CD4-positive, alpha-beta T cell (primary cell): ENCODE data around the gene PDE4B. TPM values are rescaled to one million over a fixed set of nuclear protein-coding genes. Genes with fewer than 3 reads are reported as not detected.

Experiments
- ATAC-seq: fragments of 200-7000 bp; cut with Tn5 transposase; one replicate; pipeline ENCODE4 v1.10.0; 2022; ENCODE audit warnings: mild to moderate bottlenecking; ENCODE audit not compliant: poor library complexity
- CTCF ChIA-PET: fragments of 350-600 bp; sonication (Branson Sonifier 250); formaldehyde crosslinking; loops from one replicate; lab custom pipeline; 2021; ENCODE audit warnings: antibody characterized with exemption, inconsistent platforms; lab: Charles Lee
- POLR2A ChIA-PET: fragments of 350-600 bp; sonication (Branson Sonifier 250); formaldehyde crosslinking; loops from one replicate; lab custom pipeline; 2021; ENCODE audit warnings: antibody characterized with exemption, inconsistent platforms; lab: Charles Lee
- DNase-seq, 14 experiments: peaks; one replicate each; pipeline ENCODE4 v3.0.0-alpha.2; 2013 to 2020; ENCODE audit warnings: mixed read lengths in 2 of 14
- H3K27ac ChIP-seq, 2 donors: one replicate each; pipeline versions ENCODE4 v1.5.1 to v1.7.0; 2013; ENCODE audit warnings: low read length in 2 of 2, low read depth in 1 of 2, mild to moderate bottlenecking in 1 of 2
- H3K27me3 ChIP-seq, 2 experiments: 1 replicate in 1 of 2; 2 replicates in 1 of 2; pipeline versions ENCODE4 v1.6.1 to v1.7.0; 2013; ENCODE audit warnings: low read length in 2 of 2, control low read depth in 1 of 2, mild to moderate bottlenecking in 1 of 2, moderate library complexity in 1 of 2; ENCODE audit not compliant: insufficient read depth in 2 of 2, control insufficient read depth in 1 of 2
- H3K36me3 ChIP-seq: one replicate; pipeline ENCODE4 v1.6.1; 2013; ENCODE audit warnings: low read length, control low read depth; ENCODE audit not compliant: insufficient read depth
- H3K4me1 ChIP-seq: one replicate; pipeline ENCODE4 v1.6.1; 2013; ENCODE audit warnings: low read length, control low read depth; ENCODE audit not compliant: insufficient read depth
- H3K4me3 ChIP-seq: one replicate; pipeline ENCODE4 v1.5.1; 2013; ENCODE audit warnings: mild to moderate bottlenecking, low read length, moderate library complexity
- H3K9me3 ChIP-seq, 2 experiments: 1 replicate in 1 of 2; 2 replicates in 1 of 2; pipeline versions ENCODE4 v1.6.1 to v1.7.0; 2013; ENCODE audit warnings: low read length in 2 of 2, mild to moderate bottlenecking in 2 of 2, control low read depth in 1 of 2, moderate library complexity in 1 of 2; ENCODE audit not compliant: control insufficient read depth in 1 of 2, insufficient read depth in 1 of 2
- H3K27ac Mint-ChIP-seq: one replicate; pipeline ENCODE4 v1.8.0; 2020; ENCODE audit warnings: mixed read lengths
- H3K27me3 Mint-ChIP-seq: one replicate; pipeline ENCODE4 v1.8.0; 2021; ENCODE audit warnings: mixed read lengths
- H3K36me3 Mint-ChIP-seq: one replicate; pipeline ENCODE4 v1.8.0; 2021; ENCODE audit warnings: low read depth, mixed read lengths
- H3K4me1 Mint-ChIP-seq: one replicate; pipeline ENCODE4 v1.8.0; 2021; ENCODE audit warnings: low read depth, mixed read lengths
- H3K4me3 Mint-ChIP-seq: one replicate; pipeline ENCODE4 v1.8.0; 2020; ENCODE audit warnings: mild to moderate bottlenecking, mixed read lengths
- H3K9me3 Mint-ChIP-seq: one replicate; pipeline ENCODE4 v1.8.0; 2020; ENCODE audit warnings: mixed read lengths
- CTCF ChIP-seq: fragments of 200-600 bp; IDR thresholded peaks from one replicate; pipeline ENCODE4 v1.8.0; 2022; ENCODE audit warnings: antibody characterized with exemption, mild to moderate bottlenecking
- intact Hi-C, 2 experiments: fragments of 100-400 bp; cut with DNase I in 1 of 2; cut with micrococcal nuclease in 1 of 2; formaldehyde crosslinking; loops; one replicate each; pipeline versions ENCODE4 v1.15.1 to v1.9.0; 2023 to 2025; cut with DNase I, micrococcal nuclease
- total RNA-seq, 174 experiments: library from RNA in 2 of 174; stranded (reverse) in 2 of 174; gene quantifications; one replicate each; pipeline ENCODE4 v1.2.3 and lab custom pipeline; 2021 to 2026

PDE4B gene
- total RNA-seq, 2 experiments from 2014 or later = 155 to 159 TPM

GRCh38 chr1:66182026-66182425 is 389.3 kb downstream of the PDE4B start:
- intact Hi-C loops = loop anchor here in 1 of 2 experiments (2.0 kb wide), 1 partner anchor 33 kb away; no protein-coding TSS in a partner anchor
- POLR2A ChIA-PET = no interaction called here
- ATAC-seq (peak; percentile 39), DNase-seq (peak in 3 of 14 experiments; percentile 9 to 18 (median 13))
- H3K4me3 ChIP-seq = no peak overlapping the region
- Mint-ChIP-seq H3K27ac (no peak overlapping the region), H3K4me1 (peaks cover 29% of the 10 kb centered on the region), H3K4me3 (peak overlapping the region; percentile 32), H3K9me3 (no peaks in the 10 kb centered on the region), H3K36me3 (no peaks in the 10 kb centered on the region), H3K27me3 (no peaks in the 10 kb centered on the region)
- H3K9me3 ChIP-seq = no peaks in the 10 kb centered on the region
- H3K27me3 ChIP-seq = peaks cover 0 to 4% of the 10 kb centered on the region in 2 experiments
- CTCF ChIA-PET = interaction anchor here (1.3 to 1.7 kb wide), 2 partner anchors 12 to 264 kb away, joined by 4 to 5 read pairs; no protein-coding TSS in a partner anchor
- no peaks in the 10 kb centered on the region for H3K36me3 ChIP-seq
- H3K27ac ChIP-seq = no peak overlapping the region
- TF ChIP-seq CTCF = no peak
- peaks cover 4% of the 10 kb centered on the region for H3K4me1 ChIP-seq

DNA sequence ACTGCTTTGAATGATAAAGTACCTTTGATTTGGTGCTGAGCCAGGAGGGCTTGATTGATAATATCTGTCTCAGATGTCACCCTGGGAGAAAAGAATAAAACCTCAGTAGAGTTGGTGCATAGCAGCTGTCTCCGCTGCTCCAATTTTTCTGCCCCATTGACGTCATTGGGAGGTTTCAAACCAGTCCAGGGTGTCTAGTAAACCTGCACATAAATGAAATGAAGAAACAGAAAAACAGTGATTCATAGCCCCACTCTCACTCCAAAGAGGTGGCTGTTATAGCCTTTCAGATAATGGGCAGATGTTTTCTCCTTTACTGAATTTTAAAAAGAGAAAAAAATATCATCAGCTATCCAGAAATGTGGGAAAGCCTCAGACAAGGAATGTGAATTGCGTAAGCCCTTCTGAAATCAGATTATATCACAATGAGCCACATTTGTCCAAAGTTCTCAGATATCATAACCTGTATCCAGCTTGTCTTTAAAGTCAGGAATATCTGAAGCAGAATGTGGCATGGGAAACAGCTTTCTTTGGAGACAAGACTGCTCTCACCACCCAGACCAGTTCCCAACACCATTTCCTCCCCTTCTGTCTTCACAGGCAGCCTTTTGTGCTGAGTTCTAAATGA is 390.0 kb downstream of the PDE4B start:
- ATAC-seq (peak; percentile 90), DNase-seq (peak in 13 of 14 experiments; percentile 2 to 72 (median 25))
- Histone ChIP-seq H3K36me3 (no peaks in the 10 kb centered on the region), H3K4me3 (no peak overlapping the region), H3K27me3 (no peaks in the 10 kb centered on the region), H3K27ac (no peak overlapping the region), H3K9me3 (no peaks in the 10 kb centered on the region), H3K4me1 (peaks cover 4% of the 10 kb centered on the region)
- H3K9me3 Mint-ChIP-seq = no peaks in the 10 kb centered on the region
- no peaks in the 10 kb centered on the region for H3K27me3 Mint-ChIP-seq
- no peaks in the 10 kb centered on the region for H3K36me3 Mint-ChIP-seq
- ChIA-PET CTCF (interaction anchor here (0.9 to 1.7 kb wide), 2 partner anchors 12 to 60 kb away, joined by 3 to 4 read pairs; no protein-coding TSS in a partner anchor), POLR2A (no interaction called here)
- peaks cover 29% of the 10 kb centered on the region for H3K4me1 Mint-ChIP-seq
- H3K4me3 Mint-ChIP-seq = peak overlapping the region; percentile 55
- intact Hi-C loops = loop anchor here in 1 of 2 experiments (2.0 kb wide), 1 partner anchor 32 kb away; no protein-coding TSS in a partner anchor
- TF ChIP-seq CTCF = no peak
- H3K27ac Mint-ChIP-seq = peak overlapping the region; percentile 62

- H3K9me3 Mint-ChIP-seq = no peaks in the 10 kb centered on the region
- H3K4me1 Mint-ChIP-seq = peaks cover 29% of the 10 kb centered on the region
- no peaks in the 10 kb centered on the region for H3K27me3 Mint-ChIP-seq
- ChIA-PET CTCF (interaction anchor here (0.9 kb wide), 1 partner anchor 59 kb away, joined by 3 read pairs; no protein-coding TSS in a partner anchor), POLR2A (no interaction called here)
- intact Hi-C loops = loop anchor here in 1 of 2 experiments (2.0 kb wide), 1 partner anchor 31 kb away; no protein-coding TSS in a partner anchor
- H3K4me1 ChIP-seq = peaks cover 4% of the 10 kb centered on the region
- no peaks in the 10 kb centered on the region for H3K36me3 ChIP-seq
- DNase-seq (no peak), ATAC-seq (no peak)
- H3K4me3 Mint-ChIP-seq = peak overlapping the region; percentile 8
- no peaks in the 10 kb centered on the region for H3K36me3 Mint-ChIP-seq
- H3K27ac Mint-ChIP-seq = peak overlapping the region; percentile 62
- H3K27me3 ChIP-seq = no peaks in the 10 kb centered on the region
- H3K9me3 ChIP-seq = no peaks in the 10 kb centered on the region
- no peak overlapping the region for H3K4me3 ChIP-seq
- TF ChIP-seq CTCF = no peak
- H3K27ac ChIP-seq = no peak overlapping the region
Observed at GRCh38 chr1:66183400-66183799, 390.7 kb downstream of the PDE4B start.
